Erythroblast (primary cell): ENCODE data around the gene ASAP2.
A peak's percentile ranks its signal among the peaks of the same experiment; 100 is the strongest.

Experiments used
- DNase-seq, 2 experiments: peaks; one replicate each; lab custom pipeline; 2025; lab: John Stamatoyannopoulos, UW
- GATA1 ChIP-seq: IDR thresholded peaks from 2 replicates; pipeline ENCODE4 v1.6.1; 2011; ENCODE audit warnings: low read depth, mild to moderate bottlenecking, control low read depth, low read length, moderate library complexity
- POLR2A ChIP-seq: IDR thresholded peaks from 2 replicates; pipeline ENCODE4 v1.6.1; 2011; ENCODE audit warnings: mild to moderate bottlenecking, low read length

ASAP2 gene

GRCh38 chr2:9412781-9413180 is 206.2 kb downstream of the ASAP2 start:
- no peak for TF ChIP-seq GATA1
- no peak for TF ChIP-seq POLR2A
- DNase-seq, result no peak

DNA sequence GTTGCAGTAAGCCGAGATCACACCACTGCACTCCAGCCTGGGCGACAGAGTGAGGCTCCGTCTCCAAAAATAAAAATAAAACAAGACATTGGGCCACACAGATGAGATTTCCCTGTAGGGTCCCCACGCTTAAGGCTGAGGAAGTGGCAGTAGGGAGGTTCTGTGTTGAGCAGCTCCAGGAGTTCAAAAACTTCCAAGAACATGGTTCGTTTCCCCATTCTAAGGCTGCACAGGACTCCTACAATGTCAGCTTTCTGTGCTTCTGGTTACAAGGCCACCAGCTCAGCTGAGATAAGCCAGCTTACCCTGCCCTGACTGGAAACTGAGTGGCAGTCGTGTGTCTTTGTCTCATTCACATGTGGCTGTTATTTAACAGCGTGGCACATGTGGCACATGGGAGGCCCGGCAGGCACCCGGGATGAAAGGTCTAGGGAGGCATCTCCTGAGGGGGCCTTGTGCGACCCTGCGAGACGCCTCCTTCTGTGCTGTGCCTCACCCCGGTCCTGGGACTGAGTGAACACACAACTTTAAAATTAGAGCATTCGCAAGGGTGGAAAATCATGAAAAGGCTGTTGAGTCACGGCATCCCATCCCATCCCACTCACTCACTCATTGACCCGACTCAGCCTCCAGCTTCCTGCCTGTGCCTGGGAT is 209.0 kb downstream of the ASAP2 start:
- TF ChIP-seq POLR2A, result no peak
- TF ChIP-seq GATA1, result no peak
- DNase-seq, result no peak

DNA sequence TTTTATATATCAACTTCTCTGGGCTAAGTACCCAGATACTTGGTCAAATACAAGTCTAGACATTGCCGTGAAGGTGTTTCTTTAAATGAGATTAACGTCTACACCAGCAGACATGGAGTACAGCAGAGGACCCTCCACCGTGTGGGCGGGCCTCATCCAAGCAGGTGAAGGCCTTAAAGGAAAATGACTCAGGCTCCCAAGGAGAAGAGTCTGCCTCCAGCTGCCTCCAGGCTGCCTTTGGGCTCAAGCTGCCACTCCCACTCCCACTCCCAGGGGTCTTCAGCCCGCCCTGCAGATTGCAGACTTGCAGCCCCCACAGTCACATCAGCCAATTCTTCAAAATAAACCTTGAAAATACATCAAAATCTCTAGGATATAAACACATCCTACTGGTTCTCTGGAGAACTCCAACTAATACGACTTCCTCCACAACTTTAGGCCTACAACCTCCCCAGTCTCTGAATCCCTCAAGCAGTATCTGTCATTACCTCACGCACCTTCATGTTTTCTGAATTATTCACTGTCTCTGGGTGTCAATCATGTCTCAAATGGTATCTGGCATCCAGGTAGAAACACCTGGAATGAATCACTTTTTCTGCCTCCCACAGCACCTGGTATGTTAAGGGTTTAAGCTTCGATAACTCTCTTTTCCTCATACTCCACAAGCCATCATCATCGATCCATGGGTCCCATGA is 209.8 kb downstream of the ASAP2 start:
- TF ChIP-seq POLR2A (no peak), GATA1 (no peak)
- DNase-seq, result no peak

DNA sequence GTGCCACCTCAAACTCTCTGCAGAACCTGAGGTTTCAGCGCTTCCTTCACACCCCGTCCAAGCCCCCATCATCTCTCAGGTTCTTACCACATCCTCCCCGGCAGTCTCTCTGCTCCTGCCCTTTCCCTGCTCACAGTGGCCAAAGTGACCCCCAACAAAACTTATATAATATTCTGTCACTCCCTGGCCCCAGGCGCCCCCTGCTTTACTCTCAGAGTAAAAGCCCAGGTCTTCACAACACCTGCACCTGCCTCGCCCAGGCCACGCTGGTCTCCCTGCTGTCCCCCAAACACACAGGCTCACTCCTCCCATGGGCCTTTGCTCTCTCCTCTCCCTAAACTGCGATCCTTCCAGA is 210.3 kb downstream of the ASAP2 start:
- no peak for TF ChIP-seq GATA1
- no peak for TF ChIP-seq POLR2A
- DNase-seq, result no peak

DNA sequence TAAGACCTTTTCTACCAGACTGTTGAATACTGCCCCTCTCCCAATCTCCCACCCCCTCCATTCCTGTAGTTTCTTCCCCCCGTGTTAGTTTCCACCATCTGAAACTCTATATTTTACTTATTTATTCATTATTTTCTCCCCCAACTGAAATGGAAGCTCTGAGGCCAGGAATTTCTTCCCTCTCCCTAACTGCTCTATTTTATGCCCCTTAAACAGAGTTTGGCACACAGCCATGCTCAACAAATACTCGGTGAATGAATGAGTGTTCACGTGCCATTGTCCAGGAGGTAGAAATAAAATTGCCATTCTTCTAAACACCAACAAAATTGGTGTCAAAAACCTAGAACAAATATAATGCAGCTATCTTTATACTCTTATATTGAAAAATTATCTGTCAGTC is 211.1 kb downstream of the ASAP2 start:
- DNase-seq, result no peak
- TF ChIP-seq GATA1, result no peak
- TF ChIP-seq POLR2A, result no peak

- TF ChIP-seq GATA1 (no peak), POLR2A (no peak)
- no peak for DNase-seq
Observed at GRCh38 chr2:9418746-9419145, 212.1 kb downstream of the ASAP2 start.

GRCh38 chr2:9419541-9419940 is 212.9 kb downstream of the ASAP2 start:
- TF ChIP-seq POLR2A, result no peak
- TF ChIP-seq GATA1, result no peak
- DNase-seq, result no peak

- no peak for DNase-seq
- no peak for TF ChIP-seq GATA1
- no peak for TF ChIP-seq POLR2A
Observed at GRCh38 chr2:9420495-9420894, 213.9 kb downstream of the ASAP2 start.

GRCh38 chr2:9422321-9423099 is 215.9 kb downstream of the ASAP2 start:
- DNase-seq, result peak; percentile 62 to 65
- TF ChIP-seq POLR2A, result no peak
- TF ChIP-seq GATA1, result no peak

DNA sequence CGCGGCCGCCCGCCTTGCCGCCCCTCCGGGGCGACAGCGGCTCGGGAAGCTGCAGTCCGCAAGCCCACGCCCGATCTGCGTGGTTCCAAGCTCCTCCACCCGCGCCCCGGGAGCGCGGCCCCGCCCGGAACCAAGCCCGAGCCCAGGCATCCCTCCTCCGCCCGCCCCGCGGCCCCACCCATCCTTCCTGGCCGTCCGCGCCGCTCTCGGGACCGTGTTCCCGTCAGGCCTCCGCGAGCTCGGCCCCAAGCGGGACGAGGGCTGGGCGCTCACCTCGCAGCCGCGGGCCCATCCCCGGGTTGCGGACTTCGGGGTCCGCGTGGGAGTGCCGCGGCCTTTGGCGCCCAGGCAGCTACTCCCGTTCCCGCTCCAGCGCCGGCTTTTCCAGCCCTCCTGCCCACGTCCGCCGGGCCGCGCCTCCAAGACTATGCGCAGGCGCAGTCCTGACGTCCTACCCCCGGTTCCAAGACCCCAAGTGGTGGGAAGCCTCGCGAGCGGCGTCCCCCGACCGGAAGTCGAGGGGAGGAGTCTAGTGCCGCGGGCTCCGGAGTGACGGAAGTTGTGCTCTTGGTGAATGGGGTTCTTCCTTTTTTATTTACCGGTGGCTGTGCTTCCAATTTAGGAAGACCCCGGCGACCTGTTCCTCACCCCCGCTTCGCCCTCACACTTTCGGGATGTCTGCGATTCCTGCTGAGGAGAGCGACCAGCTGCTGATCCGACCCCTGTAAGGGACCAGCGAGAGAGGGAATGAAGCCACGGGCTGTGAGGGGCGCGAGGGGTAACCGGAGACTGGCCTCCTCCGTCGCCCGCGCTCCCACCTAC is 216.7 kb downstream of the ASAP2 start, which contains the start of the genes CPSF3 and ITGB1BP1:
Gene CPSF3 (plus strand): TSS at position 555 of the 822 bp plus-strand sequence. CDS start 120 bp downstream, at position 675.
Gene ITGB1BP1 (minus strand): TSS at position 429 of the 822 bp plus-strand sequence. CDS start 4,831 bp downstream, outside the sequence.
- no peak for TF ChIP-seq GATA1
- TF ChIP-seq POLR2A, result peak; percentile 78
- DNase-seq, result peak; percentile 98 to 99

DNA sequence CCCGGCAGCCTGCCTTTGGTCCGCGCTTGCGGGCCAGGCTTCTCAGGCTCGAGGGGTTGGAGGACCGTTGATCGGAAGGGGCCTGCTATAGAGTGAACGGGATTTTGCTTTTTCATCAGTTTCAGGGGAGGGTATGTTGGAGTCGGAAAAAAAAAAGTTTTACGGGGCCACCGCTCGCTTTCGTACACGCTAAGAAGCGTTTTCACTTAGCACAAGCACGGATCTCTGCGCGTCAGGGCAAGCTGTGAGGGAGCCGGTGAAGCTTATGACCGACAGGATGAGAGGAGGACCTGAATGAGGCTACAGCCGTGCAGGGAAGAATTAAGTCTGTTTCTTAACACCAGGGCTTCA is 217.3 kb downstream of the ASAP2 start:
- DNase-seq, result peak; percentile 72 to 77
- TF ChIP-seq POLR2A (no peak), GATA1 (no peak)

GRCh38 chr2:9424447-9425164 is 218.0 kb downstream of the ASAP2 start:
- TF ChIP-seq GATA1 (no peak), POLR2A (no peak)
- DNase-seq, result peak in 1 of 2 experiments; percentile 48
